ENCODE measurements around the gene GFRA1.
"Not testable (repeated sequence)": the region's sequence is repeated elsewhere in the genome, so short reads cannot be mapped to it uniquely, and the experiment has no call there.

Gene GFRA1

GRCh38 chr10:116053910-116054309 is 219.1 kb downstream of the GFRA1 start:
- H3K4me3 ChIP-seq (ENCODE audit: low read depth in 1 of 2, low read length in 1 of 2) = no peak overlapping the region
- H3K36me3 ChIP-seq = no peaks in the 10 kb centered on the region
- no peaks in the 10 kb centered on the region for H3K9me3 ChIP-seq
- H3K27ac ChIP-seq = no peak overlapping the region
- TF ChIP-seq CTCF (IDR thresholded peaks at IDR 0.05) = no peak
- H3K27me3 ChIP-seq = no peaks in the 10 kb centered on the region
- no peaks in the 10 kb centered on the region for H3K4me1 ChIP-seq (ENCODE audit: control insufficient read depth in 1 of 2, insufficient read depth in 1 of 2, low read depth in 1 of 2, low read length in 1 of 2)

DNA sequence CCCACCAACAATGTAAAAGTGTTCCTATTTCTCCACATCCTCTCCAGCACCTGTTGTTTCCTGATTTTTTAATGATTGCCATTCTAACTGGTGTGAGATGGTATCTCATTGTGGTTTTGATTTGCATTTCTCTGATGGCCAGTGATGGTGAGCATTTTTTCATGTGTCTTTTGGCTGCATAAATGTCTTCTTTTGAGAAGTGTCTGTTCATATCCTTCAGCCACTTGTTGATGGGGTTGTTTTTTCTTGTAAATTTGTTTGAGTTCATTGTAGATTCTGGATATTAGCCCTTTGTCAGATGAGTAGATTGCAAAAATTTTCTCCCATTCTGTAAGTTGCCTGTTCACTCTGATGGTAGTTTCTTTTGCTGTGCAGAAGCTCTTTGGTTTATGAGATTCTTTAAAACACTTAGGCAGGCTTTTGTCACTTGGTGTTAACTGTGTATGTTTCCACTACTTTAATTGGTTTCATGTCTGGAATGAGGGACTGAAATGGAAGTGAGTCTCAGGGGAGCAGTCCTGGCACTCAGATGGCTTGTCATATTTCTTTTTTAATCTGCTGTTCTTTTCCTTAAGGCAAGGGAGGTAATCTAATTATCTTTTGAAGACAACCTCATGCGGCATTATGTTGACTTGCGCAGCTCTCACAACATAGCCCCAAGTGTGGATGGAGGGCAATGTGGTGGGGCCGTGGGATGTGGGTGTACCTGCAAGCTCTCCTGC is 219.8 kb downstream of the GFRA1 start:
- H3K27ac ChIP-seq; H3K9me3 ChIP-seq; H3K4me3 ChIP-seq (ENCODE audit: low read depth in 1 of 2, low read length in 1 of 2); H3K36me3 ChIP-seq; H3K27me3 ChIP-seq; H3K4me1 ChIP-seq (ENCODE audit: control insufficient read depth in 1 of 2, insufficient read depth in 1 of 2, low read depth in 1 of 2, low read length in 1 of 2): not testable (repeated sequence)

GRCh38 chr10:116052522-116052921 is 220.5 kb downstream of the GFRA1 start:
- not testable (repeated sequence) for H3K27me3 ChIP-seq; H3K4me3 ChIP-seq (ENCODE audit: low read depth in 1 of 2, low read length in 1 of 2); H3K9me3 ChIP-seq; H3K4me1 ChIP-seq (ENCODE audit: control insufficient read depth in 1 of 2, insufficient read depth in 1 of 2, low read depth in 1 of 2, low read length in 1 of 2); H3K36me3 ChIP-seq; H3K27ac ChIP-seq

DNA sequence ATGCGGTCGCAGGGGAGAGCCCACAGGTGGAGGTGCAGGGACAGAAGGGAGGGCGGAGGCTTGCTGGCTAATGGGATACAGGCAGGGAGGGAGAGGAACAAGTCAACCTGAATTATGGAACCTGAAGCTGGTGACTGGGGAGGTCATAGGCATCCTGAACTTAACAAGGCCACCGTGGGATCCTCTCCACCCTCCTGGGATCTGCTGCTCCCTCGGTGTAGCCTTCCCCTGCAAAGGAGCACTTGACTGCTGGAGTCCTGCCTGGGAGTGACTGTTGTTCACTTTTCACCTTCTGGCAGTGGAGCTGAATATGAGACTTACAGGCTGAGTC is 223.1 kb downstream of the GFRA1 start:
- no peaks in the 10 kb centered on the region for H3K36me3 ChIP-seq
- no peak for TF ChIP-seq CTCF (IDR thresholded peaks at IDR 0.05)
- H3K27ac ChIP-seq = no peak overlapping the region
- no peak overlapping the region for H3K4me3 ChIP-seq (ENCODE audit: low read depth in 1 of 2, low read length in 1 of 2)
- no peaks in the 10 kb centered on the region for H3K4me1 ChIP-seq (ENCODE audit: control insufficient read depth in 1 of 2, insufficient read depth in 1 of 2, low read depth in 1 of 2, low read length in 1 of 2)
- H3K9me3 ChIP-seq = no peaks in the 10 kb centered on the region
- no peaks in the 10 kb centered on the region for H3K27me3 ChIP-seq

- no peak overlapping the region for H3K4me3 ChIP-seq (ENCODE audit: low read depth in 1 of 2, low read length in 1 of 2)
- no peaks in the 10 kb centered on the region for H3K4me1 ChIP-seq (ENCODE audit: control insufficient read depth in 1 of 2, insufficient read depth in 1 of 2, low read depth in 1 of 2, low read length in 1 of 2)
- H3K27me3 ChIP-seq = no peaks in the 10 kb centered on the region
- no peaks in the 10 kb centered on the region for H3K9me3 ChIP-seq
- no peak for TF ChIP-seq CTCF (IDR thresholded peaks at IDR 0.05)
- H3K36me3 ChIP-seq = no peaks in the 10 kb centered on the region
- H3K27ac ChIP-seq = no peak overlapping the region
Measured at GRCh38 chr10:116049158-116049973, 223.6 kb downstream of the GFRA1 start.

DNA sequence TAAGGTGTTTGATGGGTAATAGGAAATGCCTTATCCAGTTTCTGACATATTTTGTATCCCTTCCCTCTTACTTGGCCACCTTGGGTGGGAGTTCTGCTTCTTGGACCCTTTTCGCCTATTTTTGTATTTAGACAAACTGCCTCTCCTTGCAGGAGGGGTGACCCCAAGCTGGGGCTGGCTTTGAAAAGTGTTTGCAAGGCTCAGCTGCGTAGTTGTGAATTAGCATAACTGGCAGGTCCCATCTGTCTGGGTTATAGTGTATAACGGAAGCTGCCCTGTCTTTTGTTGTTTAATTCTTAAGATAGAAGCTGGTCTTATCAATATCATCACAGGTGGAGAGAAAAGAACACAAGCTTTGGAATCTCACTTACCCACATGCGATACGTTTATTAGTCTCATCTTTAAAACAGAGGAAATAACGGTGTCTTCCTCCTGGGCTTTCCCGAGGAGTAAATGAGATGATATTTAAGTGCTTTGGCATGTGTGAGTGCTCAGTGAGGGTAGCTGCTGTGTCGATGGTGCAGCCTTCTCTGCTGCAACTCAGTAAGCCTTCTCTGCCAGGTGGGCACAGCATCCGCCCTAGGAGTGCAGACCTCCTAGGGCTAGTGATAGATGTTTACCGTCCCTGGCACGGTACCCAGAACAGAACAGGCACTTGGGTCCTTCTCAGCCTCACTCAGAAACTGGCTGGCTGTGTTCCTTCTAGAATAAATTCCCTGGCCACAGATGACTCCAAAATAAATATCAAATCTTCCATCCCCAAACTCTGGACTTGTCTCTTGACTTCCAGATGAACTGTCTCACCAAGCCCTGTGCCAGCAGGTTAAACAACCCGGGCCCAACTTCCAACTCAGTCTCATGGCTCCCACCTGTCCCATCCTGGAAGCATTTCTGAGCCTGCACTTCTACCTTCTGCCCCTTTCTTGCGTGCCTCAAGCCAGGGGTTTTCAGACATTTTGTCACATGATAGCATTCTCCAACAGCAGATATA is 227.3 kb downstream of the GFRA1 start:
- TF ChIP-seq CTCF (IDR thresholded peaks at IDR 0.05) = no peak
- no peaks in the 10 kb centered on the region for H3K4me1 ChIP-seq (ENCODE audit: control insufficient read depth in 1 of 2, insufficient read depth in 1 of 2, low read depth in 1 of 2, low read length in 1 of 2)
- no peaks in the 10 kb centered on the region for H3K27me3 ChIP-seq
- H3K36me3 ChIP-seq = no peaks in the 10 kb centered on the region
- no peaks in the 10 kb centered on the region for H3K9me3 ChIP-seq
- no peak overlapping the region for H3K4me3 ChIP-seq (ENCODE audit: low read depth in 1 of 2, low read length in 1 of 2)
- H3K27ac ChIP-seq = no peak overlapping the region

Data from neutrophil (primary cell).